Ammon's horn (tissue), 1 donor: ENCODE results near the gene SIGLEC7.

Source experiments
- DNase-seq: peaks from one replicate; pipeline ENCODE4 v3.0.0-alpha.2; 2016; ENCODE audit warnings: low spot score

SIGLEC7 gene

DNA sequence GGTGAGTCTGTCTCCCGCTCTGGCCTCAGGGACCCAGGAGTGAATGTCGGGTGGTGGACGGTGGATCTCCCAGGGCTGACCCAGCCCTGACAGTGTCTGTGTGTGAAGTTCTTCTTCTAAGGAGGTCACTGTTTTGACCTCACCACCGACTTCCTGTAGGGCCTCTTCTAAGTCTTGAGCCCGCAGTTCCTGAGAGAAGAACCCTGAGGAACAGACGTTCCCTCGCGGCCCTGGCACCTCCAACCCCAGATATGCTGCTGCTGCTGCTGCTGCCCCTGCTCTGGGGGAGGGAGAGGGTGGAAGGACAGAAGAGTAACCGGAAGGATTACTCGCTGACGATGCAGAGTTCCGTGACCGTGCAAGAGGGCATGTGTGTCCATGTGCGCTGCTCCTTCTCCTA lies at the start of gene SIGLEC7:
TSS of gene SIGLEC7 (plus strand) at position 183 of the 400 bp plus-strand sequence. CDS start at position 252, 69 bp downstream.
- peak; percentile 48 for DNase-seq

DNA sequence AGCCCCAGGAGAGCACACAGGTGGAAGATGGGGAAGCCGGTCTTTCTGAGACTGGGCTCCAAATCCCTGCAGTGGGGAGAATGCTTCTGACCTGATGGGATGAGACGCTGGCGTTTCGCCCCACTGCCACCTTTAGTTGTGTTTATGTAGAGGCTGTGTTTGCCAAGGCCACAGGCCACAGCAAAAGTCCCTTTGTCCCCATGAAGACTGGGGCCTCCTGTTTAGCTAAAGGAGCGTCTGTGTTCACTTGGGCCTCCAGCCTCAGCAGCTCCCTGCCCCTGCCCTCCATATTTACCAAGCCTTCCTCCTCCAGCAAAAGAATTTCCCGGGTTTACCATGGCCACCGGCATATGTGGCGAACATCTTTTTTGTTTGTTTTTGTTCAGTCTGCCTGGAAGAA lies 49.0 kb upstream of the SIGLEC7 start:
- no peak for DNase-seq

DNA sequence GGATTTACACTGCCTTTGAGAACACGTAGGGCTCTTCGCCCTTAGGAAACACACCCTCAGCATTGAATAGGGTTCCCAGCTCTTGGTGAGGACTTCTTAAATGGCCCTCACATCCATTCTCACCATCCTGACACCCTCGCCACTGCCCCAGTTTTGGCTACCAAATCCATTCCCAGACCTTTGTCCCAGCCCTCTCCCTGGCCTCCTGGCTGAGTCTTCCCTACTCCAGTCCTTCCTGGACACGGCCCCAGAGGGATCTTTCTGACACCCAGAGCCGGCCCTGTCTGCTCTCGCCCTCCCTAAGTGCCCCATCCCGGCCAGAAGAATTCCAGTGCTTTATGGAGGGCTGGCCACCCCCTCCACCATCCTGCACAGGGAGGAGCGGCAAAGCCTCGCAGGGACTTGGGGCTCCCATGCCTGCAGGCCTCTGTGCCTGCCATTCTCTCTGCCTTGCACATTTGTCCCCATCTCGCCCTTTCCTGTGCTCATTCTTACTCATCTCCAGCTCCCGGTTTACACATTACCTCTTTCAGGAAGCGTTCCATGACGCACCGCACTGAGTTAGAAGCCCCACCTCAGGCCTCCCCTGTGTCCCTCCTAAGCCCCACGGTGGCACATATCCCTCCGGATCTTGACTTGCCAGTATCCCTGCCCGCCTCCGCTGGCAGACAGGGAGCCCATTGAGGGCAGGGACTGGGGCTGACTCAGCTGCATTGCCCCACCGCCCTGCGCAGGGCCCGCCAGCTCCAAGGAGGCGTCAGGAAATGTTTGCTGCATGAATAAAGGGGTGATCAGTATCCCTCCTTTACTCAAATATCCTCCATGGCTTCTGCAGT lies 48.4 kb upstream of the SIGLEC7 start:
- no peak for DNase-seq

DNA sequence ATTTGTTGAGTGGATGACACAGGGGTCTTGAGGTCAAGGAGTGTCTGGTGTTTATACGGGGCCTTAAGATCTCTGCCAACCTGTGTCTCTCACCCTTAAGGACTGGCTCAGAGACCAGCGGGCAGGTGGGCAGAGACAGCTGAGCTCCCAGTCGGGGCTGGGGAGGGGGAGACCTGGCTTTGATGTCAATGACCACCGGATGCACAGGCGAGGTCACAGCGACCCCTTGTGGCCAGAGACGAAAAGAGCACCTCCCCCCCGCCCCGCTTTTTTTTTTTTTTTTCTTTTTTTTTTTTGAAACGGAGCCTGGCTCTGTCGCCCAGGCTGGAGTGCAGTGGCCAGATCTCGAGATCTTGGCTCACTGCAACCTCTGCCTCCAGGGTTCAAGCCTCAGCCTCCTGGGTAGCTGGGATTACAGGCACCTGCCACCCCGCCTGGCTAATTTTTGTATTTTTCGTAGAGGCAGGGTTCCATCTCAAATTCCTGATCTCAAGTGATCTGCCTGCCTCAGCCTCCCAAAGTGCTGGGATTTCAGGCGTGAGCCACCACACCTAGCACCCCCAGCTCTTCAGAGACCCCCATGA lies 47.3 kb upstream of the SIGLEC7 start:
- no peak for DNase-seq

DNA sequence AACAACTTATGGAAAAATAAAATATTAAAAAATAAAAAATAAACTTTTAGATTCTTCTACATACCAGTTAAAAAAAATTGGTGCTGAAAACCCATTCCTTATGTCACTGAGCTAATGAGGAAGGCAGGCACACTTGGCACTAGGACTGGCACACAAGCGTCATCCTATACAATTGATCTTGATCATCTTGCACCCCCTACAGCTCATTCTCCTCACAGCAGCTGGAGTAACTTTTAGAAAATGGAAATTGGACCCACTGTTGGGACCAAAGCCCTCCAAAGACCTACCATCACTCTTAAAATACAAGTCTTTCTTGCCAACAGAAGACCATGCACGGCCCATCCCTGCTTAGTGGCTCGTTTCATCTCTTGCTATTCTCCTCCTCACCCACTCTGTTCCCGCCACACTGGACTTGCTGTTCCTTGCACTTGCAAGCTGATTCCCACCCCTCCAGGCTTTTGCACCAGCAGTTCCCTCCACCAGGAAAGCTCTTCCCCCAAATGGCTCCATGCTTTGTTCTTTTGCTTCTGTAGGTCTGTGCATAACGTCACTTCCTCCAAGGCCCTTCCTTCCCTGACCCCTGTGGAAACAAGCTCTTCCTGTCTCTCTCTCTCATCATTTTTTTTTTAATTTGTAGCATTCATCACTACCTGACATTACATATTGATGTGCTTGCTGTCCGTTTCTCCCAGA lies 45.5 kb upstream of the SIGLEC7 start:
- DNase-seq, result no peak

DNA sequence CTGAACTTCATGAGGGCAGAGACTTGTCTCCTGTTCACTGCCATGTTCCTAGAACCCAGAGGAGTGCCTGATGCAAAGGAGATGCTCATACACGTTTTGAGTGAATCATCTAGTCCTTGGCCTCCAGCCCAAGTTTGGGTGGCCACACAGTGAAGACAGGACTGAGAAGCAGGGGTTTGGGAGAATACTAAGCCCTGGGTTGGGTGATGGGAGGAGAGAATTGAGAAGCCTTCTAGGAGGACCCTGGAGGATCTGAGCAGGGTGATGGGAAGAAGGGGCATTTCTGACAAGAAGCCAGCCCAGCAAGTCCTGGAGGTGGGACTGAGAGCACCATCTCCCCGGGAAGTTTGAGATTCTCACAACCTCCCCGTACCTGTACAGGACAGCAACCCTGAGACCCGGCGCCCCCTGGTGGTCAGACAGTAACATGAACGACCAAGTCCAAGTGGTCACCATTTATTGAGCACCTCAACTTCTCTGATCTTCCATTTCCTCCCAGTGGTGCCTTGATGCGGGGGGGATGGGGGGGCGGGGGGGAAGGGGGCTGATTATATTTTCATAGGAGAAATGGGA lies 44.8 kb upstream of the SIGLEC7 start:
- DNase-seq, result peak; percentile 58

DNA sequence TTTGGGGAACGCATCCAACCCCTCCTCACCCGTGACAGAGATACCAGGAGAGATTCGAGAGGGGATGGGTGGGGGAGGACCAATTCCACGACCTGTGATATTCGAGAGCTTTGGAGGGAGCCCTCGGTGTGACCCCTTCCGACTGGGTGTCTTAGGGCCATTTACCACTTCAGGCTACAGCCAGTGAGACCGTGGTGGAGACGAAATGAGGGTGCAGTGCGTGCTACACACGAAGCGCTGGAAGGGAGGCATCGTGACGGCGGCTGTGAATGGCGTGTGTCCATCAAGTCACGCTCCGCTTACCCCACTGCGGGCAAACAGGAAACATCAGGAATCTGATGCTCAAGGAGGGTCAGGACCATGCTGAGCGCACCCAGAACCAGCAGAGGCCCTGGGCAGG lies 44.3 kb upstream of the SIGLEC7 start:
- no peak for DNase-seq

DNA sequence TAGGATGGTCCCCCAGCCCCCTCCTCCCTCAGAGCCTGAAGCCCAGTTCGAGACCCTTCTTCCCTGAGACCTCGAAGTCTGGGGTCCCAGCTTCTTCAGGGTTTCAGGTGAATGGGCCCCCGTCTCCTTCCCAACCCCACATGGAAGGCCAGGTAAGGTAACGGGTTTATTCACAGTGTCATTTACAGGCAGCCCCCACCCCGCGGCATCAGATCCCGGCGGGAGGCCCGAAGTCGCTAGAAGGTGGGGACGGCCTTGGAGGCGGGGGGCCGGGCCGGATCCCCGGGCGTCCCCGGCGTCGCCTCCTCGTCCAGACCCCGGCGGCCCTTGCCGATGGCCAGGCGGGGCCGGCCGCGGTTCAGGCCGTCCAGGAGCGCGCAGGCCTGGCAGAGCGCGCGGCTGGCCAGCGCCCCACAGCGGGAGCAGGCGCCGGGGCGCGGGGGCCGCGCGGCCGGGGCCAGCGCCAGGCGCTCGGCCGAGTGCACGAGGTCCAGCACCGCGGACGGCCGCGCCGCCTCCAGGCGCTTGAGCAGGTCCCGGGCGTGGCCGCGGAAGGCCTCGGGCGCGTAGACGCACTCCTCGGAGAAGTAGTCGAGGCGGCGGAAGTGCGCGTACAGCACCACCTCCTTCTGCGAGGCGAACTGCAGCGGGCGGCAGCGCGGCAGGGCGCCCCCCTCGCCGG lies 43.6 kb upstream of the SIGLEC7 start:
- DNase-seq, result no peak

DNA sequence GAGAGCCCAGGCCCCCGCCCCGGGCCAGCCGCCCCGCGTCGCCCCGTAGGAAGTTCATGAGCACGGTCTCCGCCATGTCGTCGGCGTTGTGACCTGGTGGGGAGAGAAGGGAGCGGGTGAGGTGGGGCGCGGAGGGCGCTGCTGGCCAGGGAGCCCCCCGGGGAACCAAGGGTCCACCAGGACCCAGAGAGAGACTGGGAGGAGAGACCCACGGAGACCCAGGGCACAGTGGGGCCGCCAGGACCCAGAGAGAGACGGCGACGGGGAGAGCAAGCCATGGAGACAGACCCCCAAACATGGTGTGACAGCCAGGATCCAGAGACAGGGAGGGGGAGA lies 43.1 kb upstream of the SIGLEC7 start:
- no peak for DNase-seq

DNA sequence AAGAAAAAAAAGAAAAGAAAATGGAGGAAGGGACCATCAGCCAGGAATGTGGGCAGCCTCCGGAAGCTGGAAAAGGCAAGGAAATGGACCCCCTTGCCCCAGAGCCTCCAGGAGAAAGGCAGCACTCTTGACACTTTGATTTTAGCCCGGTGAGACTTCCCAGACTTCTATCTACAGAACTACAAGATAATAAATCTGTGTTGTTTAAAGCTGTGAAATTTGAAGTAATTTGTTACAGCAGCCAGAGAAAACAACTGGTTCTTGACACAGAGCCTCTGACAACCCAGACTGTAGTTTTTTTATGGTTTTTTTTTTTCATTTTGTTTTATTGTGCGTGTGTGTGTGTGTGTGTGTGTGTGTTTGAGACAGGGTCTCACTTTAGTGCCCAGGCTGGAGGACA lies 41.5 kb upstream of the SIGLEC7 start:
- DNase-seq, result no peak

DNA sequence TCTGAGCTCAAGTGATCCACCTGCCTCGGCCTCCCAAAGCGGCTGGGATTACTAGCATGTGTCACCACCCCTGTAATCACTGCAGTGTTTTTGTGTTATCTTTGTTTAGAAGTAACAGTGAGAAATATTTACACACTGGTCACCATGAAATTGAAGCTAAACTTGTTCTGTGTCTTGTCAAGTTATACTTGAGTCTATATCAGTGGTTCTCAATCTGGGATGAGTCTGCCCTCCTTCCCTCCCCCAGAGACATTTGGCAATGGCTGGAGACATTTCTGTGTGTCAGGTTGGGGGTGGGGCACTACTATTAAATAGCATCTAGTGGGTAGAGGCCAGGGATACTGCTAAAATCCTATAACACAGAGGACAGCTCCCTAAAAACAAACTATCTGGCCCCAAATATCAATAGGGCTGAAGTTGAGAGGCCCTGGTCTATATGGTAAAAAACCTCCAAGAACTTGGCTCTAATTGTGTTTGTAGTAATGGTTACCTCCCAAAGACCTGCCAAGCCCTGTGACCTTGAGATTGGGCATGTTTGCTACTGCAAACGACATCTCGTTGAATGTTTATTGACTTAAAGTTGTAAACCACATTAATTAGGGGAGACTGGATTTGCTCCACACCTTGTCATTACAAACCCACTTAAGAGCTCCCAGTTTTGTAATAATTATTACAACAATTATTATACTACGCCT lies 40.8 kb upstream of the SIGLEC7 start:
- no peak for DNase-seq

DNA sequence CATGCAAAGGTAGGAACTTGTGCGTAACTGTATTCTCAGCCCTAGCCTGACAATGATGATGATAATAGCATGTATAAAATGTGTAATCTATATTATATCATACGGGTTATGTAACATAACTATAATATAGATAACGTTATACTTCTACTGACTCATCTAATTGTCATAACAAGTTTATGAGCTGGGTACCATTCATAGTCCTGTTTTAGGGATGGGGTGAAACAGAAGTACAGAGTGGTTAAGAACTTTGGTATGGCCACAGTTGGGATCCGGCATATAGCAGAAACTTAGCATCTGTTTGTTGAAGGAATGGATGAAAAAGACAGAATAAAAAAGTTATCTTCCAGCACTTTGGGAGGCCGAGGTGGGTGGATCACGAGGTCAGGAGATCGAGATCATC lies 39.1 kb upstream of the SIGLEC7 start:
- no peak for DNase-seq

DNA sequence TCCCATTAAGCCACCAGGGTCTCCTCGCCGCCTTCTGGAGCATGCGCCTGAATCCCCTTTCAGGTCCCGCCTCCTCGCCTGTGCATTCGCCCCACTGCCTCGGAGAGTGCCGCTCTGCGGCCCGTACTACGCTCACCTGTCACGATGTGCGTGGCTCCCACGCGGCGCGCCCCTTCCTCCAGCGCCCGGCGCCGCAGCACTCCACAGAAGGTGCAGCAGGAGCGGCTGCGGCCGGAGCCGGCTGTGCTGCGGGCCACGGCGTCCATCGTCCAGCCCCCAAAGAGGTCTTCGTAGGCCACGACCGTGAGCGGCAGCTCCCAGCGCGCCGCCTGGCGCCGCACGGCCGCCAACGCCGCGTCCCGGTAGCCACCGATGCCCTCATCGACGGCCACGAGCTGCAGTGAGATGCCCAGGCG lies 38.2 kb upstream of the SIGLEC7 start:
- no peak for DNase-seq

DNA sequence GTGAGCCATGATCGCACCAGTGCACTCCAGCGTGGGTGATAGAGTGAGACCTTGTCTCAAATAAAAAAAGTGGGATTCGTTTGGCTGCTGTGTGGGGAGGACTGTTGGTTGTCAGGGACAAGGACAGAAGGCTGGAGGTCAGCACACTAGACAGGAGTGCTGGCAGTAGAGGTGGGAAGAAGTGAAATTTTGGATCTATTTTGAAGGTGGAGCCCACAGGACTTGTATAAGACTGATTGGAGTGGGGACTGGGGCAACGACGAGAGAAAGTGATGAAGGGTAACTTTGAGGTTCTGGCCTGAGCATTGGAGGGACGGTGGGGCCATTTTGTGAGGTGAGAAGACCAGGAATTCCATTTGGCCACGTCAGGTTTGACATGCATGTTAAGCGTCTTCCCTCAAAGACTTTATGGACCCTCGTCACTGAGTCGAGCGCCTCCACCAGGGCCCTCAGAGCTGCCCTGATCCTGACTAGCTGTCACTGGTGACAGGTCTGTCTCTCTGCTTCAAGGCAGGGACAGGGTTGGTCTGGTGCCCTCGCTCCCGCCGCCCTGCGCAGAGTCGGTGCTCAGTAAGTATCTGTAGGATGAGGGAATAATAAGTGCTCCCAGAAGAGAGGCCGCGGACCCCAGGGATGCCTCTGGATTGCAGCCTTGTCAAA lies 34.6 kb upstream of the SIGLEC7 start:
- DNase-seq, result no peak

DNA sequence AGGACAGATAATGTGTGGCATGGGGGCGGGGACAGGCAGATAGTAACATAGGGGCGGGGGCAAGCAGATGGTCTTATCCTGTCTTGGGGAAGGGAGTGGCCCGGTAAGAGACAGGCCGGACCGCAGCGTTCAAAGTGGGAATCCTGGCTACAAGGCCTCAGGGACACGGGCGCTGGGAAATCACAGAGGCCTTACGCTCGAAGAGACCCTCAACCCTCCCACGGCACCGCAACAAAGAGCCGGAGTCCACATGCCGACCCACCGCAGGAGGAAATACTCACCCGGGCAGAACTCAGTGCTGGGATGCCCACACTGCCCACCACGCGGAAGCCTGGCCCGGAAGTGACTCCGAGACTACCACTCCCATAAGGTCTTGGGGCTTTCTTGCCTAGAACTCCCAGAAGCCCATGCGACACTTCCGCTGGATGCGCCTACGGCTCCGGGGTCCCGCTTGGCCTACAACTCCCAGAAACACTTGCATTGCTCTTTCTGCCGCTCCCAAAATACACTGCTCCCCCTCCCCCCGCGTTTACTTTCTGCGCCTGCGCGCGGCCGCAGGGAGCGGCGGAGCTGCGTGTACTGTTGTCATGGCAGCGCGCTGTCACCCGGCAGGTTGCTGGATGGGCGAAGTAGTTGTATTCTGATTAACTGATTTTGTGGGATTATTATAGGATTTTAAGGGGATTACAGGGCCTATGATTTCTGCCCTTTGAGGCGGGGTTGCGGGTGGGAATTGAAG lies 33.9 kb upstream of the SIGLEC7 start, which contains the start of gene CTU1:
TSS of gene CTU1 (minus strand) at position 344 of the 739 bp plus-strand sequence. CDS start 3,840 bp downstream, outside the sequence.
- peak; percentile 99 for DNase-seq

DNA sequence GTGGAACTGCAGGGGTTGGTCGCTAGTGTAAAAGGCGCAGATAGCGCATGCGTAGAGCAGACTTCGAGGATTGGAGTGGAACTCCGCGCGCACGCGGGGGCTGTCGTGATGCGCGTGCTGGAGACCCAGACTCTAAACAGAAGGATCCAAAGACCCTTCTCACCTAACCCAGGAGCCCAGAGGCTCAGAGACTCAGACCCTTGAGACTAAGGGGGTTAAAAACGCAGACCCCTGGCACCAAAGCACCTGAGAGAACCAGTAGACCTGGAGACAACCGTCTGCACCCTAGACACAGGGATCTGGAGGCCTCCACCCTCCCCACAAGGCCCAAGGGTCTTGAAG lies 33.3 kb upstream of the SIGLEC7 start:
- no peak for DNase-seq

DNA sequence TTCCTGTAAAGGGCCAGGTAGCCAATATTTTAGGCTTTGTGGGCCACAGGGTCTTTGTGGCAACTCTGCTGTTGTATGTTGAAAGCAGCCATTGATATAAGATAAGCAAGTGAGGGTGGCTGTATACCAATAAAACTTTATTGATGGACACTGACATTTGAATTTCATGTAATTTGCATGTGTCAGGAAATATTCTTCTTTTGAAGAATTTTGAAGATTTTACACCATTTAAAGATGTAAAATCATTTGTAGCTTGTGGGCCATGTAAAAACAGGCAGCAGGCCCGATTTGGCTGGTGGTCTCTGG lies 31.5 kb upstream of the SIGLEC7 start:
- no peak for DNase-seq

DNA sequence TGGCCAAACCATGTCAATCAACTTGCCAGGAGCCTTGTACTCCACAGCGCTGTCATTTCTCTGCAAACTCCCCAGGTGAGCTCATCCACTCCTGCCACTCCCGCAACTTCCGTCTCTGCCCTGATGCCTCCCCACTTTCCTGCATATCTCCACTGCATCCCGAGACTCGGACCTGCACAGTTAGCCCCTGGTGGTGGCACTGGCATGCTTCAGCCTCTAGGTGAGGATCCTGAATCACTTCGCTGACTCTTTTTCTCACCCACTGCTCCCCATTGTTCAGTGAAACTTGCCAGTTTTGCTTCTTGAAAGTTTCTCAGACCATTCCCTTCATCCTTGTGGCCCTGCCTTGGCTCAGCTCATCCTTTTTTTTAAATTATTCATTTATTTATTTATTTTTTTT lies 30.5 kb upstream of the SIGLEC7 start:
- no peak for DNase-seq

DNA sequence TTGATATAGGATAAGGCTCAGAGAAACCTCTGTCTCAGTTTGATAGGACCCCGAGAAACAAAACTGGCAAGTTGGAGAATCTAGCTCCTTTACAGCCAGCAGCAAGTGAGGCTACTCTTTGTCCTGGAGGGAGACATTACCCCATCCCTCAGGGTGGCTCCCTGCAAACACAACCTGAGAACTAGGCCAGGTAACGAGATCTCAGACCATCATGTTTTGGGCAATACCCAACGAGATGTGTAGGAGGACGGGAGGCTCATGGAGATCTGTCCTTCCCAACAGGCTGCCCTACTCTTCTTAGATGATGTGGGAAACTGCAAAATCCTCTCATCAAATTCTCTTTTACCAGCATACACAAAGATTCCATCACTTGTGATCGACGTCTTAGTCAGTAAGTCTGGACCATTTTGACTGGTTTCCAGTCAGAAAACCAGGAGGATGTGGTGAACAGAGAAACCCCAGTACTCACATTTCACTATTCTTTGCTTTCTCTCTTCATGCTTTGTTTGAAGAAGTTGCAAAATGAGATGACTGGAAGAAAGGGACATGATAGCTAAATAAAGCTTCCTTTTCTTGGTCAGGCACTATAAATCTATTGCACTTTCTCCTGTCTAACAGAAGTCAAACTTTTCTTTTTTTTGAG lies 27.9 kb upstream of the SIGLEC7 start:
- no peak for DNase-seq

DNA sequence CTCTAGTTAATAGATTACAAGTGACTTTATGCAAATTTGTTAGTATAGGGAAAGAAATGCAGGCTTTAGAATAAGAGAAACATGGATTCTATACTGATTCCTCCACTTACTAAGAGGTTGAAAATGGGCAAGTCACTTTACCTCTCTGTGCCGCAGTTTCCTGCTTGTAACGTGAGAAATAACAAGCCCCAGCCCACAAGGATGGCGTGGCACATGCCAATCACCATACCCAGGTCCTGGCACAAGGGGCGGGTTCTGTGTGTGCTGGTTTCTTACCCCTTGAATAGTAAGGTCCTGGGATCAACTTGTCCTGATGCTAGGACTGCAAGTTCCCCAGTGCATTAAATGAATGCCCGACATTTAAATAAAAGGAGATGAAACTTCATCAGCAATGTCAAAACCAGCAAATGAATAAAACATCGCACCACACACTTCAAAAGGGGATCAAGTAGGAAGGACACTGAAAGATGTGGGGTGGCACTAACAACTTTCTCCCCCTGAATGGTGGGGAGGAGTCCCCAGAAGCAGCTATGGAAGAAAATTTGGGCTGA lies 25.3 kb upstream of the SIGLEC7 start:
- DNase-seq, result no peak
